Lung microvascular endothelial cell (primary cell): ENCODE data around the gene MIOS. TPM values are rescaled to one million over a fixed set of nuclear protein-coding genes. Genes with fewer than 3 reads are reported as not detected.

Source experiments
- DNase-seq, 2 donors: peaks; one replicate each; pipeline versions ENCODE4 v3.0.0 to v3.0.0-alpha.2; 2010; ENCODE audit warnings: low read depth in 2 of 2
- total RNA-seq: library from RNA; depleted of rRNA; stranded (reverse); fragments of >200 nt; gene quantifications from 2 replicates; pipeline ENCODE4 v1.2.1, GENCODE V29; 2014

The MIOS gene
- 12.9 and 14.3 TPM in 2 replicates for total RNA-seq

DNA sequence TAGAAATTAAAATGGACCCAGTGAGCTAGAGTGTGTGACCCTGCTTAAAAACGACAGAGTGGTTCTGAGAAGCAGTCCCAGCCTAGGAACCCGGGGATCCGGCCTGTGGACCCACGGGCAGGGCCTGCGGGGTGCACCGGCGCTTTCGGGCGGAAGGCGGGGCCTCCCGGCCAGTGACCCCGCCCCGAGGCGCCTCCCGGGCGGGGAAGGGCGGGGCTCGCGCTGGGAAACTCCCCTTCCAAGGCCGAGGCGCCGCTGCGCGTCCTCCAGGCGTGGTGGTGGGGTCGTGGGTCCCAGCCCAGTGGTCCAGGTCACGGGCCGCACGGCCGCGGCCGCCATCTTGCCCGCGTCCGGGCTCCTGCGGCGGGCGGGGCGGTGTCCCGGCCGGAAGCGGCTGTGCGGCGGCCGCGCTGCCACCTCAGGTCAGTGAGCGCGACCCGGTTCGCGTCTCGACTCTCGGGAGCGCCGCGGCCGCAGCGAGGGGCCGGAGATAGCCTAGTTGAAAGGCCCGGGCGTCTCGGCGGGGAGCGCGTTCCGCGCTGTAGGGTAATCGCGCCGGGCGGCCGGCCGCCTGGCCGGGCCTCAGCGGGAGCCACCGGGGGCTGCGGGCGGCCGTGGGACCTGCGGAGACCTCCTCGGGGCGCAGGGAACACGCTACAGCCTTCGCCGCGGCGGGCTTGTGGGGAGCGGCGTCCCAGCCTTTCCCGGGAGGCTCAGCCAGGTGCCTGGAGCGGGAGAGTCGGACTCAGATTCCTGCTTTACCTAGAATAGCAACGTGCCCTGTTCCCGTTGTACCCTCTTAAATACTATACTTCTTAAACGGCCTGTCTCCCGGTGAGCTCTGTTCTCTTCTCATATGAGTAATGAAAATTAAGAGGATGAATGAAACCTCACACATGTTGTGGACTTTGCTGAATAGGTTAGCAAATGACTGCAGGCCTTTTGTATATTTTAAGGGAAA lies at the start of gene MIOS:
MIOS (plus strand) TSS at position 234 of the 961 bp plus-strand sequence. CDS start 5,592 bp downstream, outside the sequence.
- DNase-seq: peak; percentile 70 to 78

GRCh38 chr7:7517754-7518153 lies 48.9 kb upstream of the MIOS start:
- DNase-seq: no peak

GRCh38 chr7:7519056-7519455 lies 47.6 kb upstream of the MIOS start:
- DNase-seq: no peak

GRCh38 chr7:7519528-7519927 lies 47.2 kb upstream of the MIOS start:
- no peak for DNase-seq

GRCh38 chr7:7521259-7521658 lies 45.4 kb upstream of the MIOS start:
- no peak for DNase-seq

- DNase-seq: no peak
These were observed 44.3 kb upstream of the MIOS start for GRCh38 chr7:7522421-7522820.

DNA sequence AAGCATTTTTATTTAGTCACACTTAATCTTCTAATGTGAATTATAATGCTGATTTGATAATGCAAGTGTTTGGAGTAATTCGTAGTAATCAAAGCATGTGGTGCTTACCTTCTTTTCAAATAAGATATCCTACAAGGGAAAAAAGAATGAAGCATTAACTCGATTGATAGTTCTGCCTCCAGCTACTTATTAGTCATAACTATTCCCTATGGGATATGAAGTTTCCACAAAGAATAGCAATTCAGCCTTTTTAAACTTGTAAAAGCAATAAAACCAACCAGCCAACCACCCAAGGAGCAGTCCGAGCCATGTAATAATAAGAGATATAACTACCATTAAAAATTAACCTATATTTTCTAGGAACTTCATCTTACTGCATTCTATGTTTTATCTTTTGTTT lies 42.6 kb upstream of the MIOS start:
- no peak for DNase-seq

DNA sequence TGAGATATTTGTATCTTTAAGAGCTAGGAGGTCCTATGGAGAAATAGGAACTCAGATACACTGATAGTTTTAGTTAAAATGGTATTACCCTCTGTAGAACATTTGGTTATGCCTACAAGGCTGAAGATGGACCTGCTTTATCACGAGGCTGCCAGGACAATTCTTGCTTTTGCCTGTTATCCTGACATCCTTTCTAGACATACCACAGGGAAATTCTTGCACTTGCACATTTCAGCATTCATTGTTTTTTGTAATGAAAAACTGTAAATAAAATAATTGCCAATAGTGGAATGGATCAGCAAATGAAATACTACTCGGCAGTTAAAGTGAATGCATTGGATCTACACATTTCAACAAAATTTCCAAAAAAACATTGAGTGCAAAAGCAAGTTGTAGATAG lies 40.7 kb upstream of the MIOS start:
- DNase-seq: no peak

DNA sequence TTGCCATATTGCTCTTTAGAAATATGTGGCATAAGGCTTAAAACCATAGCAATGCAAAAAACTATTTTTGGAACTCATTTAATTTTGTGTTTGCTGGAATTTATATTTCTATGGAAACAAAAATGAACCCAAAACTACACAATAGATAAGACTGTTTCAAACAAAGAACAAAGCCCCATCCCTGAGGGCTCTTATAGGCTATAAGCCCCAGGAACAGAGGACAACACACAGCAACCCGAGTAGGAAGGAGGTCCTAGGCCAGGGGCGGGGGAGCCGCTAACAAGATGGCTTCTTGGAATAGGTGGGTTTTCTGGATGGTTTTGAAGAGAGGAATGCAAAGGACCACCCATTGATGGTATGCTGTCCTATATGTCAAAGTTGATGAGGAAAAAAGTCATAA lies 39.6 kb upstream of the MIOS start:
- no peak for DNase-seq

GRCh38 chr7:7529328-7529727 lies 37.4 kb upstream of the MIOS start:
- no peak for DNase-seq

DNA sequence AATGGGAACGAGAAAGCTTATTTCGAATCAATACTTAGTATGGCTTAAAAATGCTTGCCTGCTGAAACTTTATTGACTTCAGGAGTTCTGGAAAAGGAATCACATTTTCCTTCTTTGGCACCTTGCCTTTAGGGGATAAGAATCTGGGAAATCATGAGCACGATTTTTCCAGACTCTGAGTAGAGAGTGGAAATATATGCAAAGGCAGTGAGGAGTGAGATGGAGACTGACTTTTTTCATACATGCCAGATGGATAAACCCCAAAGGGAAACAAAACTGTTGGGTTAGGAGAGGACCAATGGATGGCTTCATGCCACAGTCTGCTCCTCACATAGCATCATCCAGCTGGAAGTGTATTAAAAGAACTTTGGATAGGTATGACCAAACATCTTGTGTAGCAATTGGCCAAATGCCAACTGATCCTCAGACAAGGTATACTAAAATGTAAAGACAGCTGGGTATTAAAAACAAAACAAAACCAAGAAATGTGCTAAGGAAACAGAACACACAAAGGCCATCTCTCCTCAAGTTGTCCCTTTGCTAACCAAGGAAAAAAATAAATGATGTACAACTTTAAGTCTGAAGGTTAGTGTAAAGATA lies 32.8 kb upstream of the MIOS start:
- no peak for DNase-seq

DNA sequence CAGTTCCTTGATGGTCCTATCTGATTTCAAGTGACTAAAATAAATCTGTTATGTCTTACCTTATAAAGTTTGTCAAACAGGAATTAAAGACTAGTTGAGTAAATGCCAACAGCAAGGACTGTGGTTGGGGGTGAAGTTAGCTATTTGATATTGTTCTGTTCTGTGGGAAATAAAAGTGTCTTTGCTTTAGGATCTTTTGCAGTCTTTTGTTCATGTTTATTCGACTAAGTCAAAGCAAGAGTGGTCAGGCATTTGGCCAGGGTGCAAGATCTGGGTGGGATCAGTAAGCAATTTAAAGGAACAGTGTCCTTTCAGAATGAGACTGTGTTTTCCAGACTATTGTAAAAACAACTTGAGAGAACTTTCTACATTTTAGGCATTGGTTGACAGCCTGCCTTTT lies 31.0 kb upstream of the MIOS start, which contains the start of gene COL28A1:
COL28A1 (minus strand) TSS at position 183 of the 400 bp plus-strand sequence. CDS start 2,998 bp downstream, outside the sequence.
- DNase-seq: no peak

DNA sequence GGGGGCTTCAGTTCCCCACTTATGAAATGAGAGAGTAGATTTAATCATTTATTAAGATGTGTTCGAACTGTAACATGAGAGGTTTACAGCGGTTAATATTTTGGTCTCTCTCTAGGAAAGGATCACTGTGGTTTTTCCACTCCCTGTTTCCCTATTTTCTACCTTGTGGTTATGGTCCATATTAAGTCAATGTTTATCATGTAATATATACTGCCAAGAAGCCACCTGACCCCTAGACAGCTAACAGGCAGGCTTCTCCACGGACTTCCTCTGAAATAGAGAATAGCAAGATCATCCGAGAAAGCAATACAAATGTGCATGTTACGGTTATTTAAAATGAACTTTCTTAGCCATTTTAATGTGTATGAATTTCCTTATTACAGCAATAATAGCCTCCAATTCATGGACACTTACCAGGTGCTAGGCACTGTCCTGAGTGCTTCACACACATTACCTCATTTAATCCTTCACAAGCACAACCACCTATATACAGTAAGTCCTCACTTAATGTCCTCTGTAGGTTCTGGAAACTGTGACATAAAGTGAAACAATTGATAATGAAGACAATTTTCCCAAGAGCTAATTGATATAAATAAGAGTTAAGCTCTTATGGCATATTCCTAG lies 30.2 kb upstream of the MIOS start:
- DNase-seq: no peak

GRCh38 chr7:7537711-7538110 lies 29.0 kb upstream of the MIOS start:
- no peak for DNase-seq

DNA sequence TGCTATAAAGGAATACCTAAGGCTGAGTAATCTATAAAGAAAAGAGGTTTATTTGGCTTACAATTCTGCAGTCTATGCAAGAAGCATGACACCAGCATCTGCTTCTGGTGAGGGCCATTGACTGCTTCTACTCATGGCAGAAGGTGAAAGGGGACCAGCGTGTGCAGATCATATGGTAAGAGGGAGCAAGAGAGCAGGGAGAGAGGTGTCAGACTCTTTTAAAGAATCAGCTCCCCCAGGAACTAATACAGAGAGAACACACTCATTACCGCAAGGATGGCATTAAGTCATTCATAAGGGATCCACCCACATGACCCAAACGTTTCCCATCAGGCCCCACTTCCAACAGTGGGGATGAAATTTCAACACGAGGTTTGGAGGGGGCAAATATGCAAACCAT lies 27.5 kb upstream of the MIOS start:
- DNase-seq: no peak

GRCh38 chr7:7539711-7540110 lies 27.0 kb upstream of the MIOS start:
- no peak for DNase-seq

DNA sequence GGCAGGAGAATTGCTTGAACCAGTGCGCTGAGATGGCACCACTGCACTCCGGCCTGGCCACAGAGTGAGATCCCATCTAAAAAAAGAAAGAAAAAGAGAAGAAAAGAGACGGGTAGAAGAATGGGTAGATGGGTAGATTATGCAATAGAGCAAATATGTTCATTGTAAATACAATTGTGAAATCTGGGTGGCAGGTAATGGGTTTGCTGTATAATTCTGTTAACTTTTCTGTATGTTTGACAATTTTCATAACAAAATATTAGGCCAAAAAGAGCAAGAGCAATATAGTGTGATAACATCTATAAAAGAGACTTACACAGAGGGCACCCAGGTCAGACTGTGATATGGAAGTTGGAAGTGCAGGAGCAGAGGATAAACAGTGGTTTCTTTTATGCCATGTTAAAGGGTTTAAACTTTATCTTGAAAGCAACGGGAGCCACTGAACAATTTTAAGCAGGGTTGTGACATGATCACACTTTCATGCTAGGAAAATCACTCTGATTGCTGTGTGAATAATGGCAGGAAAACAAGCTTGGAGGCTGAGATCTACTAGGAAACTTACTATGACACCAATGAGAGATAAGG lies 24.3 kb upstream of the MIOS start:
- no peak for DNase-seq

DNA sequence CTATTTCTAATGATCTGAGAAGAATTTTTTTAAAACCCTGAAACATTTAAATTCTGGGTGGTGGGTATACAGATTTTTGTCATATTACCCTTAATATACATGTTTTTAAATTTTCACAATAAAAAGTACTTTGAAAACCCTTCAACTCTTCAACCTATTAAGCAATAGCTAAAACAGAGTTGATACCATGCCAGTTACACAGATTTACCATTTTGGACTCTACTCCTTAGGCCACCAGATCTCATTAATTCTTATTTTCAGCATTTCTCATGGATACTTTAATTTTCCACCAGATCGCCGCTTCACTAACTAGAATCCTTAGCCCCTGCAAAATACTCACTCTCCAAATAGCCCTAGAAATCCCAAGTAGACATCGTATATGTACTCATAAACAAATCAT lies 18.3 kb upstream of the MIOS start:
- DNase-seq: no peak

DNA sequence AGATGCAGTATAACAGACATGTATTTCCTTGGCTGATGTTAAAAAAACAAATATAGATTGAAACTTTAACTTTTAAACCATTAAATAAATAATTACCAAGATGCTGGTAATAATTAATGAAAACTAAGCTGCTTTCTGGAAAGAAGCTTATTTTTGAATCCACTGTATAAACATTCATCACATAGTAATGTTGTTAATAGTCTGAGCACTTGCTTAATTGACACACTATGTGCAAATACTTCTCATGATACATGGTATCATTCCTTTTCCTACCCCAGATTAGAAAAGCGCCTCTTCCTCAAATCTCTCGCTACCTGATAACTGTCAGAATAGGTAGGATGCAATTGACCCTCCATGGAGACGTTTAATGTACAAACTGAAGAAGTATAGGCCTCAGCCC lies 16.0 kb upstream of the MIOS start:
- DNase-seq: no peak

DNA sequence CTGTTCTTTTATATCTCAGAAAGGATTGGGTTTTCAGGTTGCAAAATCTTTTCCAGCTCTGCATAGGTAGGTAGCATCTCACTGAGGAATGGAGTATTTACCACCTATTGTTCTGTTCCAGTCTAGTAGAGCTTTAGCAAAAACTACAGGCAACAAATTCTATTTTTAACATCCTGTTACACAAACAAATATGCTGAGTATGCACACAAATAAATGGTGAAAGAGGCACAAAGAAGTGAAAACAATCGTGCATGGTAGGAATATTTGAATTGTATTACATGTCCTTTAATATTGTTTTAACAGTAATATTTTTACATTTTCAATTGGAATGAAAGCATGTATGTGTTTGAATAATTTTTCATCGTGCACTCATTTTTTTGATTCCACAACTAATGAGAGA lies 14.5 kb upstream of the MIOS start:
- DNase-seq: no peak

DNA sequence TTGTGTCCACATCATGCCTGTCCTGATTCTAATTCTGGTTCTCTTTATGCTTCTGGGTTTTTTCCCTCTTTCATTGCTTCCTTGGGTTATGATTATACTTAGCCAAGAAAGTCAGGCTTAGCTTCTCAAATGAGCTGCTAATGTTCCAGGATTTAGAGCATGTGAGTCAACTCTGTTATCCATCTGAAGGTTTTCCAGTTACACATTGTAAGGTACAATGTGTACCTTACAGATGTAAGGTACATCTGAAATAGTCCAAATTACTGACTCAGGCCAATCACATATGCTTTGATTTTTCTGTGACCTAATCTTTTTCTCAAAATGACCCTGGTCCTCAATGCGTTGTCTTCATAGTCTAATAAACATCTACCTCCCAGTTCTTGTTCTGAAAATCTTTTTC lies 13.3 kb upstream of the MIOS start:
- no peak for DNase-seq

- DNase-seq: no peak
These were observed 12.7 kb upstream of the MIOS start for GRCh38 chr7:7554021-7554432.
